ENCODE results near the gene DEFB125.
"Not testable (repeated sequence)": the region's sequence is repeated elsewhere in the genome, so short reads cannot be mapped to it uniquely, and the experiment has no call there.

Gene DEFB125

GRCh38 chr20:87401-87800, at the start of gene DEFB125:
TSS of gene DEFB125 (plus strand) at chr20:87672. CDS start at chr20:87710, 38 bp downstream.
- DNase-seq: no peak

DNA sequence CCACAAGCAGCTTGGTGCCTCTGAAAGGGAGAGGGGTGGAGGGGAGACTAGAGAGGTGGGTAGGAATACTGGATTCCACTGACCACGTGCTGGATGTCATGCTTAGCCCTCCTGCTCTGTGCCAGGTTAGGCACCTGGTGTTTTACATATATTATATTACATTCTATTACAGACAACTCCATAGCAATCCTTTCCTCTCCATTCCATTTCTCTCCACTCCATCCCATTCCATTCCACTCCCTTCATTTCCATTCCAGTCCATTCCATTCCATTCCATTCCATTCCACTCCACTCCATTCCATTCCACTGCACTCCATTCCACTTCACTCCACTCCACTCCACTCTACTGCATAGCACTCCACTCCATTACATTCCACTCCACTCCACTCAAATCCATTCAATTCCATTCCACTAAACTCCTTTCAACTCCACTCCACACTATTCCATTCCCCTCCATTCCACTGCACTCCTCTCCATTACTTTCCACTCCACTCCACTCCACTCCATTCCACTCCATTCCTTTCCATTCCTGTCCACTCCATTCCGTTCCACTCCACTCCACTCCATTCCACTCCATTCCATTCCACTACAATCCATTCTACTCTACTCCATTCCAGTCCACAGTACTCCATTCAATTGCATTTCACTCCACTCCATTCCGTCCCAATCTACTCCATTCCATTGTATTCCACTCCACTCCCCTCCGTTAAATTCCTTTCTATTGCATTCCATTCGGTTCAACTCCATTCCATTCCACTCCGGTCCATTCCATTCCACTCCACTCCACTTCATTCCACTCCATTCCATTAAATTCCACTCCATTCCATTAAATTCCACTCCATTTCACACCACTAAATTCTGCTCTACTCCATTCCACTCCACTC, 27.2 kb upstream of the DEFB125 start:
- no peak for DNase-seq

GRCh38 chr20:61230-61629, 26.2 kb upstream of the DEFB125 start:
- DNase-seq: no peak

- no peak for DNase-seq
Observed at GRCh38 chr20:61757-62156, 25.7 kb upstream of the DEFB125 start.

GRCh38 chr20:62487-62886, 25.0 kb upstream of the DEFB125 start:
- no peak for DNase-seq

GRCh38 chr20:64026-64603, 23.4 kb upstream of the DEFB125 start:
- DNase-seq: no peak

DNA sequence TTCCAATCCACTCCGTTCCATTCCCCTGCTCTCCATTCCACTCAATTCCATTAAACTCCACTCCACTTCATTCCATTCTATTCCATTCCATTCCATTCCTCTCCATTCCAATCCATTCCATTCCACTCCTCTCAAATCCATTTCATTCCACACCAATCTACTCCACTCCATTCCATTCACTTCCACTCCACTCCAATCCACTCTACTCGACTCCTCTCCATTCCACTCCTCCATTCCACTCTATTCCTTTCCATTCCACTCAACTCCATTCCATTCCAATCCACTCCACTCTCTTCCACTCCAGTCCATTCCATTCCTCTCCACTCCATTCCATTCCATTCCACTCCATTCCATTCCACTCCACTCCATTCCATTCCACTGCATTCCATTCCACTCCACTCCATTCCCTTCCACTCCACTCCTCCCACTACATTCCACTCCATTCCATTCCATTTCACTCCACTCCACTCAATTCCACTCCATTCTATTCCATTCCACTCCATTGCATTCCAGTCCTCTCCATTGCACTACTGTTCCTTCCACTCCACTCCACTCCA, 22.6 kb upstream of the DEFB125 start:
- DNase-seq: no peak

- DNase-seq: no peak
Observed at GRCh38 chr20:77231-77630, 10.2 kb upstream of the DEFB125 start.

GRCh38 chr20:78338-78737, 9.1 kb upstream of the DEFB125 start:
- no peak for DNase-seq

- no peak for DNase-seq
Observed at GRCh38 chr20:79565-79964, 7.9 kb upstream of the DEFB125 start.

DNA sequence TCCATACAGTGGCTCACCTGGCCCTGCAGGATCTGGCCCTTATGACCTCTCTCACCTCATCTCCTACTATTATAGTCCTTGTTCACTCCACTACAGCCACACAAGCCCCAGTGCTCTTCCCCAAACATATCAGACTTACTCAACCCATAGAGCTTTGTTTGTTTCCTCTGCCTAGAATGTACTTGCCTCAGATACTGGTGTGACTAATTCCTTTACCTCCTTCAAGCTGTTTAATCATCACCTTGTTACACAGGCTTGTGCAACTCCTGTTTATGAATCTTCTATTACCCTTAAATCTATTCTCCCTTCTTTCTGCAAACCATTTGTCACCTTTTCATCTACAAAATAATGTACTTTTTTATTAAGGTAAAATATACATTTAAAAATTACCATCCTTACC, 3.2 kb downstream of the DEFB125 start:
- no peak for DNase-seq

- no peak for DNase-seq
Observed at GRCh38 chr20:93641-94040, 6.2 kb downstream of the DEFB125 start.

GRCh38 chr20:95215-95614, 7.7 kb downstream of the DEFB125 start:
- no peak for DNase-seq

GRCh38 chr20:97691-98090, 10.2 kb downstream of the DEFB125 start:
- not testable (repeated sequence) for DNase-seq

- DNase-seq: no peak
Observed at GRCh38 chr20:101975-102374, 14.5 kb downstream of the DEFB125 start.

DNA sequence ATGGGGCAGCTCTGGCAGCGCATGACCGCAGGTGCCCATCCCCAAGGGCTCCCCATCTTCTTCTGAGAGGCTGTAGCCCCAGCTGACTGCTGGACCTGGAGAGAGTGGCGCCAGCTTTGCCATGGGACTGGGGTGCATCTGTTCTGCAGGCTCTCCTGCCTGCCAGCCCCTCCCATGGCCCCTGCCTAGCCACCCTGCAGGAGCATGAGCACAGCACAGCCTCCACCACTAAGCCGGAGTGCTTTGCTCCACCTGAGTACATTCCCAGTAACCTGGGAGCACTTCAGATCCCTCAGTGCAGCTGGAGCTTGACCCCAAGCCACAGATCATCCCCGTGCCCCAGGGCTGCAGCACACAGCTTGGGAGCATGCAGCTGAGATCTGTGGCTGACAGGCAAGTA, 16.0 kb downstream of the DEFB125 start:
- no peak for DNase-seq

- no peak for DNase-seq
Observed at GRCh38 chr20:112396-112795, 24.9 kb downstream of the DEFB125 start.

DNA sequence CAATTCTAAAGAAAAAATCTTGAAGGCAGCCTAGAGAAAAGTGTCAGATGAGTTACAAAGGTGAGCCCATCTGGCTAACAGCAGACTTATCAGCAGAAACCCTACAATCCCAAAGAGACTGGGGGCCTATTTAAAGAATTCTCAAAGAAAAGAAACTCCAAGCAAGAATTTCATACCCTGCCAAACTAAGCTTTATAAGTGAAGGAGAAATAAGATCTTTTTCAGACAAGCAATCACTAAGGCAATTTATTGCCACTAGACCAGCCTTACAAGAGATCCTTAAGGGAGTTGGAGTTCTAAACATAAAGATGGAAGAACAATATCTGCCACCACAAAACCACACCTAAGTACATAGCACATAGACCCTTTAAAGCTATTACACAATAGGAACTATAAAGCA, 30.0 kb downstream of the DEFB125 start:
- no peak for DNase-seq

- not testable (repeated sequence) for DNase-seq
Observed at GRCh38 chr20:129786-130323, 42.4 kb downstream of the DEFB125 start.

- DNase-seq: no peak
Observed at GRCh38 chr20:137668-138490, 50.4 kb downstream of the DEFB125 start.

GRCh38 chr20:142290-142689, 54.8 kb downstream of the DEFB125 start, which contains the start of gene DEFB126:
TSS of gene DEFB126 (plus strand) at chr20:142590. CDS start at chr20:142629, 39 bp downstream.
- no peak for DNase-seq

DNA sequence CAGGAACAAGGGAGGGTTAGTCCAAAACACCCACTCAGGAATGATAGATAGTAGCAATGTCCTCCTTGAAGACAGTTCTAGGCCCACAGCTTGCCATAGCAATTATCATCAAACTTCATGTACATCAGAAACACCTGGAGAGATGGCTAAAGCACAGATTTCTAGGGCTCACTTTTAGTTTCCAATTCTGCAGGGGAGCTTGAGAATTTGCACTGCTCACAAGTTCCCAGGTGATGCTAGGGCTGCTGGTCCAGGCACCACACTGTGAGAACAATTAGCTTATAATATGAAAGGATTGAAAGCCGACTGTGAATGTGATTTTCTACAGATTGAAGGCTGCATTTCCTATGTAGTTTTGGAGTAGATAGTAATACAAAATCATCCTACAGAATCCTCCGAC, 58.4 kb downstream of the DEFB125 start:
- no peak for DNase-seq
